K562 (cell line): Measurements from ENCODE around the gene TMPRSS11A. TPM values are rescaled to one million over a fixed set of nuclear protein-coding genes. Genes with fewer than 3 reads are reported as not detected.

Source experiments
- ATAC-seq: fragments of 200-7000 bp; cut with Tn5 transposase; 3 replicates; pipeline ENCODE4 v1.9.1; 2020; ENCODE audit warnings: moderate library complexity
- BruUV-seq: library from RNA; stranded (reverse); fragments of 400-500 nt; replicated peaks from 2 replicates; lab custom pipeline; 2021; lab: Mats Ljungman, UMichigan
- CTCF ChIA-PET: fragments of 300-600 bp; formaldehyde crosslinking; extraction: SDS; loops from one replicate; lab custom pipeline; 2021; ENCODE audit warnings: low intra/inter-chr PET ratio; lab: Yijun Ruan, JAX
- POLR2A ChIA-PET: fragments of 300-600, 350-650 bp; sonication (Branson Sonifier 250); formaldehyde crosslinking; extraction: SDS; loops from one replicate; lab custom pipeline; 2021; ENCODE audit warnings: antibody characterized with exemption, inconsistent platforms; lab: Yijun Ruan, JAX
- DNase-seq, 4 experiments: peaks; one replicate each; pipeline versions ENCODE4 v3.0.0 to v3.0.0-alpha.2; 2011 to 2018; ENCODE audit warnings: low spot score in 3 of 4, mixed read lengths in 3 of 4; ENCODE audit errors: extremely low read depth in 1 of 4
- FAIRE-seq: peaks from 2 replicates; lab custom pipeline; 2011; peaks lifted over from hg19 to GRCh38; lab: Jason Lieb, UNC
- H2AFZ ChIP-seq: 2 replicates; pipeline ENCODE4 v1.6.0; 2011; ENCODE audit warnings: low read depth, low read length, control low read depth, inconsistent platforms
- H3K27ac ChIP-seq: fragments of 200-600 bp; 3 replicates; pipeline ENCODE4 v1.8.0; 2011; ENCODE audit warnings: low read depth, mild to moderate bottlenecking, control low read depth, inconsistent platforms, low read length, moderate library complexity, mixed read lengths; ENCODE audit errors: extremely low read depth
- H3K27me3 ChIP-seq, 2 experiments: fragments of 300-600 bp in 1 of 2; 2 replicates in 1 of 2; 3 replicates in 1 of 2; pipeline versions ENCODE4 v1.6.0 to v1.8.0; 2011; ENCODE audit warnings: inconsistent platforms in 2 of 2, low read length in 2 of 2, mild to moderate bottlenecking in 1 of 2, mixed read lengths in 1 of 2, moderate library complexity in 1 of 2; ENCODE audit not compliant: control insufficient read depth in 2 of 2, insufficient read depth in 2 of 2
- H3K36me3 ChIP-seq: fragments of 300-600 bp; 3 replicates; pipeline ENCODE4 v1.8.0; 2011; ENCODE audit warnings: mild to moderate bottlenecking, low read length, inconsistent platforms; ENCODE audit not compliant: control insufficient read depth, insufficient read depth
- H3K4me1 ChIP-seq, 2 experiments: fragments of 200-600 bp in 1 of 2; replicated peaks in 1 of 2; 2 replicates in 1 of 2; 3 replicates in 1 of 2; pipeline versions ENCODE4 v1.5.1 to v1.8.0; 2011; ENCODE audit warnings: inconsistent platforms in 2 of 2, low read length in 2 of 2, mild to moderate bottlenecking in 1 of 2, mixed read lengths in 1 of 2, moderate library complexity in 1 of 2; ENCODE audit not compliant: control insufficient read depth in 2 of 2, insufficient read depth in 2 of 2
- H3K4me2 ChIP-seq: 2 replicates; pipeline ENCODE4 v1.6.1; 2011; ENCODE audit warnings: low read length, control low read depth, inconsistent platforms, mixed read lengths; ENCODE audit not compliant: insufficient read depth
- H3K4me3 ChIP-seq: fragments of 200-600 bp; sonication (generic), shearing (Covaris generic); 2 replicates; pipeline ENCODE4 v1.5.1; 2016; ENCODE audit warnings: control low read depth, inconsistent platforms
- H3K79me2 ChIP-seq: fragments of 200-600 bp; 3 replicates; pipeline ENCODE4 v1.8.0; 2011; ENCODE audit warnings: low read length, inconsistent platforms; ENCODE audit not compliant: control insufficient read depth, insufficient read depth
- H3K9ac ChIP-seq, 2 experiments: 2 replicates each; pipeline versions ENCODE4 v1.6.0 to v1.6.1; 2011; ENCODE audit warnings: low read depth in 2 of 2, low read length in 2 of 2, control low read depth in 1 of 2, inconsistent platforms in 1 of 2, mild to moderate bottlenecking in 1 of 2, mixed read lengths in 1 of 2; ENCODE audit not compliant: insufficient read depth in 1 of 2
- H3K9me1 ChIP-seq: one replicate; pipeline ENCODE4 v1.6.0; 2011; ENCODE audit warnings: inconsistent platforms, mild to moderate bottlenecking, low read length, moderate library complexity; ENCODE audit not compliant: control insufficient read depth, insufficient read depth
- H3K9me3 ChIP-seq: replicated peaks from 2 replicates; pipeline ENCODE4 v1.5.1; 2011; ENCODE audit warnings: low read depth, low read length, inconsistent platforms; ENCODE audit not compliant: control insufficient read depth, insufficient read depth
- H4K20me1 ChIP-seq: replicated peaks from 2 replicates; pipeline ENCODE4 v1.6.1; 2011; ENCODE audit warnings: low read length, inconsistent platforms, mixed read lengths; ENCODE audit not compliant: control insufficient read depth, insufficient read depth
- BRD9 ChIP-seq: fragments of 450-650 bp; IDR thresholded peaks from 2 replicates; pipeline ENCODE4 v1.6.1; 2018; ENCODE audit warnings: low read depth; ENCODE audit not compliant: partially characterized antibody
- CBFA2T3 ChIP-seq: fragments of 450-650 bp; IDR thresholded peaks from 2 replicates; pipeline ENCODE4 v1.6.1; 2017
- CHD7 ChIP-seq: fragments of 200-600 bp; sonication (generic); IDR thresholded peaks from one replicate; pipeline ENCODE4 v1.6.1; 2012; ENCODE audit warnings: mild to moderate bottlenecking, low read depth, low read length, inconsistent platforms
- GTF2B ChIP-seq: IDR thresholded peaks from 2 replicates; pipeline ENCODE4 v1.6.1; 2011; ENCODE audit not compliant: insufficient read length; ENCODE audit errors: extremely low read depth
- MIER1 ChIP-seq: fragments of 450-650 bp; IDR thresholded peaks from 2 replicates; pipeline ENCODE4 v1.6.1; 2016; ENCODE audit warnings: antibody characterized with exemption, mild to moderate bottlenecking, low read depth
- TCF7L2 ChIP-seq: fragments of 150-350 bp; IDR thresholded peaks from 2 replicates; pipeline ENCODE4 v1.6.1; 2016; ENCODE audit warnings: low read depth, mild to moderate bottlenecking, low read length, moderate library complexity
- TEAD1 ChIP-seq, 2 experiments: fragments of 450-650 bp in 1 of 2; sonication (generic) in 1 of 2; formaldehyde crosslinking; IDR thresholded peaks; 2 replicates each; pipeline versions ENCODE4 v1.4.0 to v1.8.0; 2020 to 2022; ENCODE audit warnings: mild to moderate bottlenecking in 2 of 2, missing genetic modification reagents in 1 of 2
- TSC22D4 ChIP-seq: fragments of 450-650 bp; IDR thresholded peaks from 2 replicates; pipeline ENCODE4 v1.6.1; 2016; ENCODE audit warnings: missing genetic modification characterization, missing biosample characterization, control low read depth
- VEZF1 ChIP-seq: fragments of 200-800 bp; sonication (Bioruptor generic); IDR thresholded peaks from 2 replicates; pipeline ENCODE4 v1.6.1; 2017; ENCODE audit warnings: missing genetic modification characterization, missing compliant biosample characterization
- XRCC4 ChIP-seq: IDR thresholded peaks from one replicate; pipeline ENCODE4 v1.6.1; 2011; ENCODE audit not compliant: insufficient read depth, insufficient read length; ENCODE audit errors: extremely low read depth
- ZNF232 ChIP-seq: sonication (generic); formaldehyde crosslinking; IDR thresholded peaks from 2 replicates; pipeline ENCODE4 v1.8.0; 2022; ENCODE audit warnings: mild to moderate bottlenecking, missing genetic modification reagents
- in situ Hi-C: fragments of 300-500 bp; cut with MboI; formaldehyde crosslinking; loops from 4 replicates; pipeline ENCODE4 v1.15.0; 2018; ENCODE audit warnings: inconsistent platforms, mixed read lengths
- intact Hi-C: fragments of 100-400 bp; cut with micrococcal nuclease; formaldehyde crosslinking; loops from 2 replicates; pipeline ENCODE4 v1.14.2; 2022
- polyA plus RNA-seq, 8 experiments: library from polyadenylated mRNA; depleted of rRNA in 4 of 8; stranded (reverse) in 5 of 8; unstranded in 3 of 8; fragments of >200 nt; fragmentation: Nextera tagmentation in 2 of 8; fragmentation: Illumina TruSeq in 1 of 8; extraction: Ambion mirVana in 2 of 8; extraction: Trizol in 1 of 8; gene quantifications; 2 replicates each; pipeline versions ENCODE4 v1.2.1 to v1.2.3, GENCODE V29; 2011 to 2014; ENCODE audit warnings: inconsistent platforms in 1 of 8, missing spikeins in 1 of 8
- total RNA-seq, 7 experiments: library from RNA; depleted of rRNA in 6 of 7; stranded (reverse); fragments of >200 nt in 6 of 7; fragmentation: Illumina TruSeq in 2 of 7; extraction: Trizol in 2 of 7; gene quantifications; 2 replicates each; pipeline versions ENCODE4 v1.2.1 to v1.2.3, GENCODE V29; 2011 to 2021; ENCODE audit warnings: low replicate concordance in 1 of 7

TMPRSS11A gene
- total and polyA plus RNA-seq, 9 of the 15 experiments (the other 6 are each of a cell fraction or from before 2014, with no cell fraction given) = not detected

GRCh38 chr4:67954890-67955289 lies 8.4 kb downstream of the TMPRSS11A start:
- no peak overlapping the region for H3K4me2 ChIP-seq
- POLR2A ChIA-PET = no interaction called here
- BruUV-seq = no TSS peak
- no peaks in the 10 kb centered on the region for H3K4me1 ChIP-seq
- no peak overlapping the region for H2AFZ ChIP-seq
- ATAC-seq (no peak), FAIRE-seq (no peak), DNase-seq (no peak)
- no peaks in the 10 kb centered on the region for H3K36me3 ChIP-seq
- no peak overlapping the region for H3K9ac ChIP-seq
- no peaks in the 10 kb centered on the region for H3K27me3 ChIP-seq
- H3K4me3 ChIP-seq = no peak overlapping the region
- intact Hi-C loops = no loop called here
- no peaks in the 10 kb centered on the region for H3K9me3 ChIP-seq
- in situ Hi-C loops = no loop called here
- H4K20me1 ChIP-seq = no peaks in the 10 kb centered on the region
- H3K79me2 ChIP-seq = no peaks in the 10 kb centered on the region
- no peaks in the 10 kb centered on the region for H3K9me1 ChIP-seq
- H3K27ac ChIP-seq = no peak overlapping the region
- CTCF ChIA-PET = no interaction called here
- TF ChIP-seq CBFA2T3 (no peak), MIER1 (no peak), VEZF1 (CRISPR knock-in tag) (no peak), ZNF232 (CRISPR knock-in tag) (no peak), BRD9 (no peak), TSC22D4 (tag) (no peak), TEAD1 (CRISPR knock-in tag; IDR thresholded peaks at IDR 0.05) (no peak), TCF7L2 (no peak), GTF2B (no peak), CHD7 (no peak), XRCC4 (no peak)
